ENCODE results near the gene DGCR2.
"Not testable (repeated sequence)": the region's sequence is repeated elsewhere in the genome, so short reads cannot be mapped to it uniquely, and the experiment has no call there.

DGCR2 gene

DNA sequence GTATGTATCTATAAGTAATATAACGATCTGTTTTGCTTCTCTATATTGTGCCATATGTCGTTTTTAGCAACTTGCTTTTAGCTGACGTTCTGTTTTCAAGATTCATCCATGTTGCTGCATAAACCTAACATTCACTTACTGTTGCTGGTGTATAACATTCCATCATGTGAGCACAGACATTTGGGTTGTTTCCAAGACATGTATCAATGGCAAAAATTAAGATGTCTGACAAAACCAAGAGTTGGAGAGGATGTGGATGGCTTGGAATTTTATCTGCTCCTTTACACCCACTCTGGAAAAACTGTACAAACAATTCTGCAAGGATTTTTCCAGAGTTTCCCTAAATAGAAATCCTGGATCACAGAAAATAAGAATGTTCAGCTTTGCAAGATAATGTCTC, 40.9 kb downstream of the DGCR2 start:
- no peak overlapping the region for H3K4me3 ChIP-seq (ENCODE audit: low read depth, low read length)
- TF ChIP-seq, protein P1, sequence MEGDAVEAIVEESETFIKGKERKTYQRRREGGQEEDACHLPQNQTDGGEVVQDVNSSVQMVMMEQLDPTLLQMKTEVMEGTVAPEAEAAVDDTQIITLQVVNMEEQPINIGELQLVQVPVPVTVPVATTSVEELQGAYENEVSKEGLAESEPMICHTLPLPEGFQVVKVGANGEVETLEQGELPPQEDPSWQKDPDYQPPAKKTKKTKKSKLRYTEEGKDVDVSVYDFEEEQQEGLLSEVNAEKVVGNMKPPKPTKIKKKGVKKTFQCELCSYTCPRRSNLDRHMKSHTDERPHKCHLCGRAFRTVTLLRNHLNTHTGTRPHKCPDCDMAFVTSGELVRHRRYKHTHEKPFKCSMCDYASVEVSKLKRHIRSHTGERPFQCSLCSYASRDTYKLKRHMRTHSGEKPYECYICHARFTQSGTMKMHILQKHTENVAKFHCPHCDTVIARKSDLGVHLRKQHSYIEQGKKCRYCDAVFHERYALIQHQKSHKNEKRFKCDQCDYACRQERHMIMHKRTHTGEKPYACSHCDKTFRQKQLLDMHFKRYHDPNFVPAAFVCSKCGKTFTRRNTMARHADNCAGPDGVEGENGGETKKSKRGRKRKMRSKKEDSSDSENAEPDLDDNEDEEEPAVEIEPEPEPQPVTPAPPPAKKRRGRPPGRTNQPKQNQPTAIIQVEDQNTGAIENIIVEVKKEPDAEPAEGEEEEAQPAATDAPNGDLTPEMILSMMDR (IDR thresholded peaks at IDR 0.05; ENCODE audit: low read depth, low read length, missing control alignments) = no peak
- DNase-seq (ENCODE audit: low read depth) = no peak

DNA sequence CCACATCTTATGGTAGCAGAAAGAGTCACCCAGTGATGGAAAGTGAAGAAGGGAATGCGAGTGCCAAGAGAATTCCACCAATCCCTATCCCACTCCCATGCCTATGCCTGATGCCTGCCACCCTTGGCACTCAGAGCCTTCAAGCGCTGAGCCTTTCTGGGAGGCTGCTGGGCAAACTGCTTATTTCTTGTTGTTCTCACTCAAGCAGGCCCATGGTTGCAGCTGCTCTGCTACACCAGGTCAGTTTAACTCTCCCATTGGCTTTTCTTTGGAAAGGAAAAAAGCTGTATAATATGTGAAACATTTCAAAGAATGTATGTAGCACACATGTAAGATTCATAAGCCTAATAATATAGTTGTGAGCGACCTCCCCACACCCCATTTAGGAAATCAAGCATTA, 41.4 kb downstream of the DGCR2 start:
- DNase-seq (ENCODE audit: low read depth) = no peak
- TF ChIP-seq, protein P1 (IDR thresholded peaks at IDR 0.05; ENCODE audit: low read depth, low read length, missing control alignments) = no peak

DNA sequence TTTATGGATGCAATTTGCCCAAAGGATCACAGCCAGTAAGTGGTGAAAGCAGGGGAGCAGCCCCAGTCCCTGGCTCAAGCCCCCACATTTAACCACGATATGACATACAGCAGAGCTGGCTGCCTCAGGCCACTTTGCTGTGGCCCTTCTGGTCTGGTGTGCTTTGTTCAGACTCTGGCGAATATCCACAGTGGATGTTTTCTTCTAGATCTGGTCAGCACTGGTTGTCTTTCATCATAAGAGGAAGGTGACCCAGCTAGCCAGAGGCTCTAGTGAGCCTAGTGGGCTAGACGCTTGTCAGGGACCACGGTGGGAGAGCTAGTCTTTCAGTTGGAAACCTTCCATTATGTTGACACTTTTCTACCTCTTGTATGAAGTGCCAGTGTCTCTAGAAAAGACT, 42.5 kb downstream of the DGCR2 start:
- TF ChIP-seq, protein P1 (IDR thresholded peaks at IDR 0.05; ENCODE audit: low read depth, low read length, missing control alignments) = no peak
- no peak for DNase-seq (ENCODE audit: low read depth)
- no peak overlapping the region for H3K4me3 ChIP-seq (ENCODE audit: low read depth, low read length)

More for the DNA sequence above, 41.4 kb downstream of the DGCR2 start:
- no peak overlapping the region for H3K4me3 ChIP-seq (ENCODE audit: low read depth, low read length)

DNA sequence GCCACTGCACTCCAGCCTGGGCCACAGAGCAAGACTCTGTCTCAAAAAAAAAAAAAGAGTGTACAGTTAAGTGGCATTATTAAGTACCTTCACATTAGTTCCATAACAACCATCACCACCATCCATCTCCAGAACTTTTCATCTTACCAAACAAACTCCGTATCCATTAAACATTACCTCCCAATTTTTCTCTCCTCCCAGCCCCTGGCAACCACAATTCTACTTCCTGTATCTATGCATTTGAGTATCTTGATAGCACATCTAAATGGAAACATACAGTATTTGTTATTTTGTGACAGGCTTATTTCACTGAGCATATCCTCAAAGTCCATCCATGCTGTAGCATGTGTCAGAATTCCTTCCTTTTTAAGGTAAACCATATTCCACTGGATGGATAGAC, 46.8 kb downstream of the DGCR2 start:
- TF ChIP-seq, protein P1 (IDR thresholded peaks at IDR 0.05; ENCODE audit: low read depth, low read length, missing control alignments) = no peak
- no peak for DNase-seq (ENCODE audit: low read depth)
- no peak overlapping the region for H3K4me3 ChIP-seq (ENCODE audit: low read depth, low read length)

DNA sequence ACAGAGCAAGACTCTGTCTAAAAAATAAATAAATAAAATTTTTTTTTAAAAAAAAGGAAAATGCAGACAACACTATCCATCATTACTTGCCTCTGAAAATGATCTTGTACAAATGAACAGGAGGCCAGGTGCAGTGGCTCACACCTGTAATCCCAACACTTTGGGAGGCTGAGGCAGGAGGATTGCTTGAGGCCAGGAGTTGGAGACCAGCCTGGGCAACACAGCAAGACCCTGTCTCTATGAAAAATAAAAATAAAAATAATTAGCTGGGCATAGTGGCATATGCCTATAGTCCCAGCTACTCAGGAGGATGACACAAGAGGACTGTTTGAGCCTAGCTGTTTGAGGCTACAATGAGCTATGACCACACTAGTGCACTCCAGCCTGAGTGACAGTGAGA, 49.4 kb downstream of the DGCR2 start:
- not testable (repeated sequence) for DNase-seq (ENCODE audit: low read depth); H3K4me3 ChIP-seq (ENCODE audit: low read depth, low read length)

DNA sequence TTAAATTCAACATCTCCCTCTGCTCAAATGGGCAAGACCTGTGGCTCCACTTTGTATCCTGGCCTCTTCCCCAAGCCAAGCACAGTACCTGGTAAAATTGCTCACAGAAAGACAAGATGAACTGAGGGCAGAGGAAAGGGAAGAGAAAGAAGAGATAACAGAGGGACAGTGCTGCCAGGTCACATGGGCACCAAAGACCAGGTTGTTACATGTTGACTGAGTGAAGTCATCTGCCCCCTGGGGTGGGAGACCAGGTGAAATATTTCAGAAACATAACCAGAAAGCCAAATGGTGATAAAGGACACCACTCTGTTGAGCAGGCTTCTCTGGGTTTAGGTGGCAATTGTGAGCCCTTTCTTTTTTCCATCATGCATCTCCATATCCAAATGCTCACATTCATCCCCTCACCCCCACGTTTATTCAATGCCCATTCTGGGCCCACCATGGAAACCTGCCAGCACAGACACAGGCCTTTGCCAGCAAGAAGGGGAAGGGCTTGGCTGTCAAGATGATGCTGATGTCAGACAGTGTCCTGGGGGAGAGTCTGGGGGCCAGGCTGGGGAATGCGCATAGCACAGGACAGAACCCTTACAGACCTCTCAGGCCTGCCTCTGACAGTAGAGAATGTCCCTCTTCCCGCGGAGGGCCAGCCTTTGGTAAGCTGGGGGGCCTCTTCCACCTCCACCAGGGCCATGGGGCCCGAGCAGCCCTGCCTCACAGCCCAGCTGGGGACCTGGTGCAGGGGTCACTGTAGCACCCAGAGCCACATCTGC, 51.6 kb downstream of the DGCR2 start:
- no peak for DNase-seq (ENCODE audit: low read depth)
- H3K4me3 ChIP-seq (ENCODE audit: low read depth, low read length) = no peak overlapping the region
- TF ChIP-seq, protein P1 (IDR thresholded peaks at IDR 0.05; ENCODE audit: low read depth, low read length, missing control alignments) = no peak

DNA sequence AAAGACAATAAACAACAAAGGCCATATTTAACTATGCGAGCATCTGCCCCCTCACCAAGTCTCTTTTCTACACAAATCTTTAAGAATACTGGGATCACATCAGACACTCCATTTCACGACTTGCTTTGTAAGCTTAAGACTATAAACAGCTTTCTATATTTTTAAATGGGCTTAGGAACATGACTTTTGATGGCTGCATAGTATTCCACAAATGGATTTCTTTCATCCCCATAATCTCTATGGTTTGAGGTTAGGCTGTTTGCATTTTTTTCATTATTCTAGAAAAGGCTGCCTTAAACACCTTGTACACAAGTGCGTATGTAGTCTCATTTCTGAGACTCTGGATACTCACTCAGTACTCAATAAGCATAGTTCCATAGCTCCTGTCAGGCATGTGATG, 52.8 kb downstream of the DGCR2 start:
- H3K4me3 ChIP-seq (ENCODE audit: low read depth, low read length) = no peak overlapping the region
- DNase-seq (ENCODE audit: low read depth) = no peak
- TF ChIP-seq, protein P1 (IDR thresholded peaks at IDR 0.05; ENCODE audit: low read depth, low read length, missing control alignments) = no peak

Measured in GM12864 (cell line).